WTC11 (cell line): Measurements from ENCODE around the gene P2RX1. TPM values are rescaled to one million over a fixed set of nuclear protein-coding genes. Genes with fewer than 3 reads are reported as not detected.

Experiments used
- ATAC-seq: fragments of 200-7000 bp; cut with Tn5 transposase; 2 replicates; pipeline ENCODE4 v1.10.0; 2021; ENCODE audit warnings: mild to moderate bottlenecking, moderate library complexity
- CTCF ChIA-PET: fragments of 300-600 bp; sonication (Branson Sonifier 250); formaldehyde crosslinking; loops from one replicate; lab custom pipeline; 2021; ENCODE audit warnings: antibody characterized with exemption; lab: Charles Lee
- POLR2A ChIA-PET: fragments of 350-600 bp; sonication (Branson Sonifier 250); formaldehyde crosslinking; loops from one replicate; lab custom pipeline; 2021; ENCODE audit warnings: antibody characterized with exemption; lab: Charles Lee
- DNase-seq: peaks from one replicate; pipeline ENCODE4 v3.0.0; 2021; ENCODE audit warnings: low spot score
- H3K27ac Mint-ChIP-seq: 2 replicates; pipeline ENCODE4 v1.8.0; 2021; ENCODE audit warnings: mixed read lengths
- H3K27me3 Mint-ChIP-seq: 2 replicates; pipeline ENCODE4 v1.8.0; 2021; ENCODE audit warnings: low read depth, mild to moderate bottlenecking, moderate library complexity, mixed read lengths
- H3K36me3 Mint-ChIP-seq: 2 replicates; pipeline ENCODE4 v1.8.0; 2021; ENCODE audit warnings: mixed read lengths
- H3K4me1 Mint-ChIP-seq: 2 replicates; pipeline ENCODE4 v1.8.0; 2022; ENCODE audit warnings: mixed read lengths
- H3K4me3 Mint-ChIP-seq: 2 replicates; pipeline ENCODE4 v1.8.0; 2021; ENCODE audit warnings: mild to moderate bottlenecking, moderate library complexity, mixed read lengths
- H3K9me3 Mint-ChIP-seq: 2 replicates; pipeline ENCODE4 v1.8.0; 2021; ENCODE audit warnings: mixed read lengths
- ATF1 ChIP-seq: sonication (generic); formaldehyde crosslinking; IDR thresholded peaks from 2 replicates; pipeline ENCODE4 v1.8.1; 2023; ENCODE audit warnings: mild to moderate bottlenecking, moderate library complexity, missing genetic modification reagents
- CBFB ChIP-seq: sonication (generic); formaldehyde crosslinking; IDR thresholded peaks from 2 replicates; pipeline ENCODE4 v1.8.1; 2022; ENCODE audit warnings: mild to moderate bottlenecking, low read depth, missing genetic modification reagents
- CREM ChIP-seq: sonication (generic); formaldehyde crosslinking; IDR thresholded peaks from 2 replicates; pipeline ENCODE4 v1.8.1; 2022; ENCODE audit warnings: mild to moderate bottlenecking, missing genetic modification reagents, moderate library complexity
- FOXJ3 ChIP-seq: sonication (generic); formaldehyde crosslinking; IDR thresholded peaks from 2 replicates; pipeline ENCODE4 v1.9.0; 2021; ENCODE audit warnings: missing genetic modification reagents, mild to moderate bottlenecking, borderline replicate concordance
- FOXK1 ChIP-seq: sonication (generic); formaldehyde crosslinking; IDR thresholded peaks from 2 replicates; pipeline ENCODE4 v1.8.0; 2022; ENCODE audit warnings: mild to moderate bottlenecking, moderate library complexity, missing genetic modification reagents
- FOXP1 ChIP-seq: sonication (generic); formaldehyde crosslinking; IDR thresholded peaks from 2 replicates; pipeline ENCODE4 v1.8.0; 2022; ENCODE audit warnings: missing genetic modification reagents, mild to moderate bottlenecking, moderate library complexity, borderline replicate concordance
- GTF2I ChIP-seq: fragments of 250-450 bp; sonication (Bioruptor Pico); conservative IDR thresholded peaks from 2 replicates; pipeline ENCODE4 v1.4.0; 2021; ENCODE audit warnings: mild to moderate bottlenecking
- NFATC4 ChIP-seq: fragments of 250-450 bp; sonication (Bioruptor Pico); IDR thresholded peaks from 2 replicates; pipeline ENCODE4 v1.9.0; 2021; ENCODE audit warnings: mild to moderate bottlenecking
- NFE2L1 ChIP-seq: sonication (generic); formaldehyde crosslinking; IDR thresholded peaks from 2 replicates; pipeline ENCODE4 v1.8.1; 2023; ENCODE audit warnings: missing genetic modification reagents
- NR2C2 ChIP-seq: sonication (generic); formaldehyde crosslinking; IDR thresholded peaks from 2 replicates; pipeline ENCODE4 v1.8.0; 2022; ENCODE audit warnings: mild to moderate bottlenecking, missing genetic modification reagents
- OVOL2 ChIP-seq: fragments of 250-450 bp; sonication (Bioruptor Pico); IDR thresholded peaks from 2 replicates; pipeline ENCODE4 v1.9.0; 2021; ENCODE audit warnings: mild to moderate bottlenecking, borderline replicate concordance
- RORB ChIP-seq: fragments of 250-450 bp; sonication (Bioruptor Pico); IDR thresholded peaks from 2 replicates; pipeline ENCODE4 v1.9.0; 2021; ENCODE audit warnings: mild to moderate bottlenecking
- SP1 ChIP-seq: sonication (generic); formaldehyde crosslinking; conservative IDR thresholded peaks from 2 replicates; pipeline ENCODE4 v1.8.1; 2022; ENCODE audit warnings: missing genetic modification reagents
- TCF7 ChIP-seq: sonication (generic); formaldehyde crosslinking; IDR thresholded peaks from 2 replicates; pipeline ENCODE4 v1.8.0; 2022; ENCODE audit warnings: mild to moderate bottlenecking, low read depth, missing genetic modification reagents, moderate library complexity
- ZBTB21 ChIP-seq: sonication (generic); formaldehyde crosslinking; IDR thresholded peaks from 2 replicates; pipeline ENCODE4 v1.8.1; 2023; ENCODE audit warnings: mild to moderate bottlenecking, missing genetic modification reagents, borderline replicate concordance
- ZNF121 ChIP-seq: sonication (generic); formaldehyde crosslinking; IDR thresholded peaks from 2 replicates; pipeline ENCODE4 v1.8.0; 2023; ENCODE audit warnings: missing genetic modification reagents
- ZNF138 ChIP-seq: sonication (generic); formaldehyde crosslinking; conservative IDR thresholded peaks from 2 replicates; pipeline ENCODE4 v1.8.1; 2022; ENCODE audit warnings: mild to moderate bottlenecking, moderate library complexity, missing genetic modification reagents
- ZNF263 ChIP-seq: sonication (generic); formaldehyde crosslinking; IDR thresholded peaks from 2 replicates; pipeline ENCODE4 v1.8.1; 2022; ENCODE audit warnings: low read depth, mild to moderate bottlenecking, moderate library complexity, missing genetic modification reagents
- ZNF416 ChIP-seq: fragments of 250-450 bp; sonication (Bioruptor Pico); IDR thresholded peaks from 2 replicates; pipeline ENCODE4 v1.9.0; 2021; ENCODE audit warnings: mild to moderate bottlenecking, inconsistent platforms
- ZNF671 ChIP-seq: fragments of 250-450 bp; sonication (Bioruptor Pico); IDR thresholded peaks from 2 replicates; pipeline ENCODE4 v1.8.0; 2021; ENCODE audit warnings: mild to moderate bottlenecking
- total RNA-seq: library from RNA; stranded (reverse); gene quantifications from 3 replicates; pipeline ENCODE4 v1.2.3, GENCODE V29; 2021
- TF ChIP-seq, protein P1 (sequence below): sonication (generic); formaldehyde crosslinking; IDR thresholded peaks from 2 replicates; pipeline ENCODE4 v1.8.0; 2023; ENCODE audit warnings: mild to moderate bottlenecking, missing genetic modification reagents
- TF ChIP-seq, protein P2 (sequence below): sonication (generic); formaldehyde crosslinking; IDR thresholded peaks from 2 replicates; pipeline ENCODE4 v1.8.0; 2022; ENCODE audit warnings: mild to moderate bottlenecking, missing genetic modification reagents
- TF ChIP-seq, protein P3 (sequence below): sonication (generic); formaldehyde crosslinking; IDR thresholded peaks from 2 replicates; pipeline ENCODE4 v1.8.1; 2022; ENCODE audit warnings: mild to moderate bottlenecking, moderate library complexity, missing genetic modification reagents
- TF ChIP-seq, protein P4 (sequence below): sonication (generic); formaldehyde crosslinking; IDR thresholded peaks from 2 replicates; pipeline ENCODE4 v1.8.1; 2022; ENCODE audit warnings: missing genetic modification reagents, borderline replicate concordance
- TF ChIP-seq, protein P5 (sequence below): fragments of 250-450 bp; sonication (Bioruptor Pico); IDR thresholded peaks from 2 replicates; pipeline ENCODE4 v1.9.0; 2021; ENCODE audit warnings: mild to moderate bottlenecking
- TF ChIP-seq, protein P6 (sequence below): fragments of 250-450 bp; sonication (Bioruptor Pico); IDR thresholded peaks from 2 replicates; pipeline ENCODE4 v2.1.2; 2022; ENCODE audit warnings: mild to moderate bottlenecking, moderate library complexity
- TF ChIP-seq, protein P7 (sequence below): fragments of 200-600 bp; IDR thresholded peaks from 2 replicates; pipeline ENCODE4 v1.8.0; 2022; ENCODE audit warnings: antibody characterized with exemption

The P2RX1 gene
- total RNA-seq, 1 experiment from 2014 or later: 0.07 TPM

DNA sequence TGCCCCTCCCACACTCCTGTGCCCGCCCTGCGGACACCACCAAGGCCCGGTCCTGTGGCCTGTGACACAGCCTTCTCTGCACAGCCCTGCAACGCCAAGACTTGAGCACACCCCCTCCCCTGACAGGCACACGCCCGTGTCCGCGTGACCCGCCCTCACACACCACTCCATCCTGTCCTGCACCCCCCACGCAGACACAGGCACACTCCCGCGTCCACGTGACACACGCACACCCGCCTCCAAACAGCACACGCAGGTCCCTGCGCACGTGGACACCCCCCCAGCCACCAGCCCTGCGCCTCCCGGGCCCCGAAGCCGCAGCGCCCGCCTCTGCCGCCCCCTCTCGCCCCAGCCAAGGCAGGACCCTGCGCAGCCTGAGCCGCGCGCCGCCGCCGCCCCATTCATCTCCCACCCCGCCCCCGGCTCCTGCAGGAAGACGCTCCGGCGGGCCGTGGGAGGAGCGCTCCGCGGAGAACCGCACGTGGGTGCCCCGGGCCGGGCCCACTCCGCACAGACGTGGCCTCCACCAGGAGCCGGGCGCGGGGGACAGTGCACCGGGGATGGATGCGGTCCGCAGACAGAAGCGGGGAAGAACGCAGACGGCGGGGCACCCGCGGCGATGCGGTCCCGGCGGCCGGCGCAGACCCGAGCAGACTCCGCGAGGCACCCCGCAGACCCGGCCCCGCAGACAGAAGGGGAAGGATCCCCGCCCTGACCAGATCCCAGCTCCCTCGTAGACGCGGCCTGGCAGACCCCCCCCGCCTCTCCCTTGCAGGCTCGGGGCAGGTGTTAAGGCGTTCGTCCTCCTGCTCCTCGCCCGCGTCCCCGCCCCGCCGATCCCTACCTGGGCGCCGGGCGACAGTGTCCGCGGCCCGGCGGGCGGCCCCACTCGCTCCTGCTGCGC lies 23.9 kb downstream of the P2RX1 start:
- Mint-ChIP-seq H3K36me3 (no peaks in the 10 kb centered on the region), H3K27ac (no peak overlapping the region), H3K4me3 (peak overlapping the region; percentile 67), H3K9me3 (no peaks in the 10 kb centered on the region), H3K4me1 (peaks cover 32% of the 10 kb centered on the region), H3K27me3 (peaks cover 7% of the 10 kb centered on the region; the same call in 1 of the 2 replicates)
- DNase-seq: peak; percentile 64
- CTCF ChIA-PET: interaction anchor here (0.6 to 2.9 kb wide), 13 partner anchors 11 to 210 kb away, joined by 3 to 22 read pairs (median 3); partner anchors contain the start of genes NCBP3 and P2RX1
- ATAC-seq: peak; percentile 32
- POLR2A ChIA-PET: interaction anchor here (0.5 to 1.2 kb wide), 2 partner anchors 46 to 1956 kb away, joined by 4 to 7 read pairs; partner anchors contain the start of gene NCBP3
- TF ChIP-seq ZNF121 (no peak), CBFB (no peak), ZNF138 (CRISPR knock-in tag) (0 out of 2 replicates have a peak, but pooled peaks have one; percentile 68), GTF2I (CRISPR knock-in tag) (no peak), SP1 (peak; percentile 43; the same call in 1 of the 2 replicates), NR2C2 (no peak), CREM (CRISPR knock-in tag) (no peak), NFATC4 (CRISPR knock-in tag) (no peak), ZBTB21 (no peak), TCF7 (CRISPR knock-in tag) (no peak; the same call in 1 of the 2 replicates), NFE2L1 (peak; percentile 75), ZNF671 (CRISPR knock-in tag) (no peak), FOXP1 (CRISPR knock-in tag) (0 out of 2 replicates have a peak, but pooled peaks have one; percentile 55), OVOL2 (no peak), ZNF263 (CRISPR knock-in tag) (no peak), ZNF416 (CRISPR knock-in tag) (no peak), FOXJ3 (CRISPR knock-in tag) (no peak), RORB (CRISPR knock-in tag) (no peak), FOXK1 (CRISPR knock-in tag) (no peak), ATF1 (CRISPR knock-in tag) (no peak)
- TF ChIP-seq, protein P1, sequence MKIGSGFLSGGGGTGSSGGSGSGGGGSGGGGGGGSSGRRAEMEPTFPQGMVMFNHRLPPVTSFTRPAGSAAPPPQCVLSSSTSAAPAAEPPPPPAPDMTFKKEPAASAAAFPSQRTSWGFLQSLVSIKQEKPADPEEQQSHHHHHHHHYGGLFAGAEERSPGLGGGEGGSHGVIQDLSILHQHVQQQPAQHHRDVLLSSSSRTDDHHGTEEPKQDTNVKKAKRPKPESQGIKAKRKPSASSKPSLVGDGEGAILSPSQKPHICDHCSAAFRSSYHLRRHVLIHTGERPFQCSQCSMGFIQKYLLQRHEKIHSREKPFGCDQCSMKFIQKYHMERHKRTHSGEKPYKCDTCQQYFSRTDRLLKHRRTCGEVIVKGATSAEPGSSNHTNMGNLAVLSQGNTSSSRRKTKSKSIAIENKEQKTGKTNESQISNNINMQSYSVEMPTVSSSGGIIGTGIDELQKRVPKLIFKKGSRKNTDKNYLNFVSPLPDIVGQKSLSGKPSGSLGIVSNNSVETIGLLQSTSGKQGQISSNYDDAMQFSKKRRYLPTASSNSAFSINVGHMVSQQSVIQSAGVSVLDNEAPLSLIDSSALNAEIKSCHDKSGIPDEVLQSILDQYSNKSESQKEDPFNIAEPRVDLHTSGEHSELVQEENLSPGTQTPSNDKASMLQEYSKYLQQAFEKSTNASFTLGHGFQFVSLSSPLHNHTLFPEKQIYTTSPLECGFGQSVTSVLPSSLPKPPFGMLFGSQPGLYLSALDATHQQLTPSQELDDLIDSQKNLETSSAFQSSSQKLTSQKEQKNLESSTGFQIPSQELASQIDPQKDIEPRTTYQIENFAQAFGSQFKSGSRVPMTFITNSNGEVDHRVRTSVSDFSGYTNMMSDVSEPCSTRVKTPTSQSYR (CRISPR knock-in tag): no peak
- TF ChIP-seq, protein P2, sequence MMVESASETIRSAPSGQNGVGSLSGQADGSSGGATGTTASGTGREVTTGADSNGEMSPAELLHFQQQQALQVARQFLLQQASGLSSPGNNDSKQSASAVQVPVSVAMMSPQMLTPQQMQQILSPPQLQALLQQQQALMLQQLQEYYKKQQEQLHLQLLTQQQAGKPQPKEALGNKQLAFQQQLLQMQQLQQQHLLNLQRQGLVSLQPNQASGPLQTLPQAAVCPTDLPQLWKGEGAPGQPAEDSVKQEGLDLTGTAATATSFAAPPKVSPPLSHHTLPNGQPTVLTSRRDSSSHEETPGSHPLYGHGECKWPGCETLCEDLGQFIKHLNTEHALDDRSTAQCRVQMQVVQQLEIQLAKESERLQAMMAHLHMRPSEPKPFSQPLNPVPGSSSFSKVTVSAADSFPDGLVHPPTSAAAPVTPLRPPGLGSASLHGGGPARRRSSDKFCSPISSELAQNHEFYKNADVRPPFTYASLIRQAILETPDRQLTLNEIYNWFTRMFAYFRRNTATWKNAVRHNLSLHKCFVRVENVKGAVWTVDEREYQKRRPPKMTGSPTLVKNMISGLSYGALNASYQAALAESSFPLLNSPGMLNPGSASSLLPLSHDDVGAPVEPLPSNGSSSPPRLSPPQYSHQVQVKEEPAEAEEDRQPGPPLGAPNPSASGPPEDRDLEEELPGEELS (CRISPR knock-in tag): no peak
- TF ChIP-seq, protein P3, sequence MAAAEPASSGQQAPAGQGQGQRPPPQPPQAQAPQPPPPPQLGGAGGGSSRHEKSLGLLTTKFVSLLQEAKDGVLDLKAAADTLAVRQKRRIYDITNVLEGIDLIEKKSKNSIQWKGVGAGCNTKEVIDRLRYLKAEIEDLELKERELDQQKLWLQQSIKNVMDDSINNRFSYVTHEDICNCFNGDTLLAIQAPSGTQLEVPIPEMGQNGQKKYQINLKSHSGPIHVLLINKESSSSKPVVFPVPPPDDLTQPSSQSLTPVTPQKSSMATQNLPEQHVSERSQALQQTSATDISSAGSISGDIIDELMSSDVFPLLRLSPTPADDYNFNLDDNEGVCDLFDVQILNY (CRISPR knock-in tag): 0 out of 2 replicates have a peak, but pooled peaks have one; percentile 28
- TF ChIP-seq, protein P4, sequence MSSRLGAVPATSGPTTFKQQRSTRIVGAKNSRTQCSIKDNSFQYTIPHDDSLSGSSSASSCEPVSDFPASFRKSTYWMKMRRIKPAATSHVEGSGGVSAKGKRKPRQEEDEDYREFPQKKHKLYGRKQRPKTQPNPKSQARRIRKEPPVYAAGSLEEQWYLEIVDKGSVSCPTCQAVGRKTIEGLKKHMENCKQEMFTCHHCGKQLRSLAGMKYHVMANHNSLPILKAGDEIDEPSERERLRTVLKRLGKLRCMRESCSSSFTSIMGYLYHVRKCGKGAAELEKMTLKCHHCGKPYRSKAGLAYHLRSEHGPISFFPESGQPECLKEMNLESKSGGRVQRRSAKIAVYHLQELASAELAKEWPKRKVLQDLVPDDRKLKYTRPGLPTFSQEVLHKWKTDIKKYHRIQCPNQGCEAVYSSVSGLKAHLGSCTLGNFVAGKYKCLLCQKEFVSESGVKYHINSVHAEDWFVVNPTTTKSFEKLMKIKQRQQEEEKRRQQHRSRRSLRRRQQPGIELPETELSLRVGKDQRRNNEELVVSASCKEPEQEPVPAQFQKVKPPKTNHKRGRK: no peak
- TF ChIP-seq, protein P5, sequence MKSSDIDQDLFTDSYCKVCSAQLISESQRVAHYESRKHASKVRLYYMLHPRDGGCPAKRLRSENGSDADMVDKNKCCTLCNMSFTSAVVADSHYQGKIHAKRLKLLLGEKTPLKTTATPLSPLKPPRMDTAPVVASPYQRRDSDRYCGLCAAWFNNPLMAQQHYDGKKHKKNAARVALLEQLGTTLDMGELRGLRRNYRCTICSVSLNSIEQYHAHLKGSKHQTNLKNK: no peak
- TF ChIP-seq, protein P6, sequence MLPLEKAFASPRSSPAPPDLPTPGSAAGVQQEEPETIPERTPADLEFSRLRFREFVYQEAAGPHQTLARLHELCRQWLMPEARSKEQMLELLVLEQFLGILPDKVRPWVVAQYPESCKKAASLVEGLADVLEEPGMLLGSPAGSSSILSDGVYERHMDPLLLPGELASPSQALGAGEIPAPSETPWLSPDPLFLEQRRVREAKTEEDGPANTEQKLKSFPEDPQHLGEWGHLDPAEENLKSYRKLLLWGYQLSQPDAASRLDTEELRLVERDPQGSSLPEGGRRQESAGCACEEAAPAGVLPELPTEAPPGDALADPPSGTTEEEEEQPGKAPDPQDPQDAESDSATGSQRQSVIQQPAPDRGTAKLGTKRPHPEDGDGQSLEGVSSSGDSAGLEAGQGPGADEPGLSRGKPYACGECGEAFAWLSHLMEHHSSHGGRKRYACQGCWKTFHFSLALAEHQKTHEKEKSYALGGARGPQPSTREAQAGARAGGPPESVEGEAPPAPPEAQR (CRISPR knock-in tag): no peak
- TF ChIP-seq, protein P7, sequence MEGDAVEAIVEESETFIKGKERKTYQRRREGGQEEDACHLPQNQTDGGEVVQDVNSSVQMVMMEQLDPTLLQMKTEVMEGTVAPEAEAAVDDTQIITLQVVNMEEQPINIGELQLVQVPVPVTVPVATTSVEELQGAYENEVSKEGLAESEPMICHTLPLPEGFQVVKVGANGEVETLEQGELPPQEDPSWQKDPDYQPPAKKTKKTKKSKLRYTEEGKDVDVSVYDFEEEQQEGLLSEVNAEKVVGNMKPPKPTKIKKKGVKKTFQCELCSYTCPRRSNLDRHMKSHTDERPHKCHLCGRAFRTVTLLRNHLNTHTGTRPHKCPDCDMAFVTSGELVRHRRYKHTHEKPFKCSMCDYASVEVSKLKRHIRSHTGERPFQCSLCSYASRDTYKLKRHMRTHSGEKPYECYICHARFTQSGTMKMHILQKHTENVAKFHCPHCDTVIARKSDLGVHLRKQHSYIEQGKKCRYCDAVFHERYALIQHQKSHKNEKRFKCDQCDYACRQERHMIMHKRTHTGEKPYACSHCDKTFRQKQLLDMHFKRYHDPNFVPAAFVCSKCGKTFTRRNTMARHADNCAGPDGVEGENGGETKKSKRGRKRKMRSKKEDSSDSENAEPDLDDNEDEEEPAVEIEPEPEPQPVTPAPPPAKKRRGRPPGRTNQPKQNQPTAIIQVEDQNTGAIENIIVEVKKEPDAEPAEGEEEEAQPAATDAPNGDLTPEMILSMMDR: no peak
